GM13977 (cell line): ENCODE measurements around the gene KIAA1328.

Experiments
- DNase-seq: peaks from one replicate; pipeline ENCODE4 v3.0.0; 2012; ENCODE audit warnings: low spot score
- in situ Hi-C: fragments of 300-500 bp; cut with MboI; formaldehyde crosslinking; loops from one replicate; pipeline ENCODE4 v1.12.0; 2022; ENCODE audit warnings: low sequenced_read_pairs, low pct_unique_long_range_greater_than_20kb, mixed read lengths, inconsistent platforms; ENCODE audit not compliant: unreplicated experiment
- TF ChIP-seq, protein P1 (sequence below): IDR thresholded peaks from 2 replicates; pipeline ENCODE4 v1.5.1; 2012; ENCODE audit warnings: mild to moderate bottlenecking, control low read depth; ENCODE audit not compliant: insufficient read depth; ENCODE audit errors: extremely low read depth, missing control alignments

KIAA1328 gene

DNA sequence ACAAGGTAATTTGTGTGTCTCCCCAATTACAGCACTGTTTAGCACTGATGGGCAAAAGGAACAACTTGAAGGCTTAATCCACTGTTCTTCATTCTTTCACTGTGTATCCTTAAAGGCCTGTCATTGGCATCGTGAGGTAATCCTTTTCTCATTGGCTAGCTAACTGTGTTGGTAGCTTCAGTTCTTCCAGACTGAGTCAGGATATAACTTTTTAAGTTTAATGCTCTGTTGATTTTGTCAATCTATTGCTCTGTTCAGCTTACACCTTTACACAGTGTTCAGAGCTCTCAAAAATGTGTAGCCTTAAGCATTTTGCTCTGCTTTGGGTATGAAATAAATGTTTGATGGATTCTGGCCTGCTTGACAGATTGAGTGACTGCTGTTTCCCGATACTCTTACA, 148.2 kb downstream of the KIAA1328 start:
- in situ Hi-C loops: no loop called here
- TF ChIP-seq, protein P1, sequence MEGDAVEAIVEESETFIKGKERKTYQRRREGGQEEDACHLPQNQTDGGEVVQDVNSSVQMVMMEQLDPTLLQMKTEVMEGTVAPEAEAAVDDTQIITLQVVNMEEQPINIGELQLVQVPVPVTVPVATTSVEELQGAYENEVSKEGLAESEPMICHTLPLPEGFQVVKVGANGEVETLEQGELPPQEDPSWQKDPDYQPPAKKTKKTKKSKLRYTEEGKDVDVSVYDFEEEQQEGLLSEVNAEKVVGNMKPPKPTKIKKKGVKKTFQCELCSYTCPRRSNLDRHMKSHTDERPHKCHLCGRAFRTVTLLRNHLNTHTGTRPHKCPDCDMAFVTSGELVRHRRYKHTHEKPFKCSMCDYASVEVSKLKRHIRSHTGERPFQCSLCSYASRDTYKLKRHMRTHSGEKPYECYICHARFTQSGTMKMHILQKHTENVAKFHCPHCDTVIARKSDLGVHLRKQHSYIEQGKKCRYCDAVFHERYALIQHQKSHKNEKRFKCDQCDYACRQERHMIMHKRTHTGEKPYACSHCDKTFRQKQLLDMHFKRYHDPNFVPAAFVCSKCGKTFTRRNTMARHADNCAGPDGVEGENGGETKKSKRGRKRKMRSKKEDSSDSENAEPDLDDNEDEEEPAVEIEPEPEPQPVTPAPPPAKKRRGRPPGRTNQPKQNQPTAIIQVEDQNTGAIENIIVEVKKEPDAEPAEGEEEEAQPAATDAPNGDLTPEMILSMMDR: no peak
- no peak for DNase-seq

DNA sequence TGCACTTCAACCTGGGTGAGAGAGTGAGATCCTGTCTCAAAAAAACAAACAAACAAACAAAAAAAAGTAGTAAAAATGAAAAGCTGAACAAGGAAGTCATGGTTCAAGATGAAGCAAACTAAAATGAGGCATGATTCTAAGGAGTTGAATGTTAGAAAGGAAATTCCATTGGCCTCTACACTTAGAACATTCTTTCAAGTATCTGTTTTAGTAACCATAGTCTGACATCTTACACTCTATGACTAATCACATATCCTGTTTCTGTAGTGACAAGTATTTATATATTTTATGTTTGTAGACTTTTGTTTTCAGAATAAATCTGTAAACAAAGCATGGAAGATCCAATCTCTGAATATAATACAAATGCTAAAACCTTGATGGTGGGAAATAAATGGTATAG, 164.1 kb downstream of the KIAA1328 start:
- TF ChIP-seq, protein P1: no peak
- in situ Hi-C loops: no loop called here
- no peak for DNase-seq

DNA sequence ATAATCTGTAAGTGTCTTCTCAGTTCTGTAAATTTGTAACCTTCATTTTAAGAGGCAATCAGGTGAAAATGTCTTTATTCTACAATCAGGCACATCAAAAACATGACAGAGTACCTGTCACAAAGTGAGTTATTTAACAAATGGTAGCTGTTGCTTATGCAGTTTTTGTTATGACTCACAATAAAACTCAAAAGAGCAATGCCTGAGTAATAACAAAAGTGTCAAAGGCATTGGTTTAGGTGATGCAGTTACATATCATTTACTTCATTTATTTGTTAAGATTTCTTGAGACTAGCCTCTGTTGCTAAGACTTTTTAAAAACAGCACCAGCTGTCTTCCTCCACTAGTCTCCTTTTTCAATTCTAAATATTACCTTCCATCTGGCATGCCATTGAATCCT, 177.8 kb downstream of the KIAA1328 start:
- DNase-seq: peak; percentile 11
- TF ChIP-seq, protein P1: no peak
- in situ Hi-C loops: no loop called here

DNA sequence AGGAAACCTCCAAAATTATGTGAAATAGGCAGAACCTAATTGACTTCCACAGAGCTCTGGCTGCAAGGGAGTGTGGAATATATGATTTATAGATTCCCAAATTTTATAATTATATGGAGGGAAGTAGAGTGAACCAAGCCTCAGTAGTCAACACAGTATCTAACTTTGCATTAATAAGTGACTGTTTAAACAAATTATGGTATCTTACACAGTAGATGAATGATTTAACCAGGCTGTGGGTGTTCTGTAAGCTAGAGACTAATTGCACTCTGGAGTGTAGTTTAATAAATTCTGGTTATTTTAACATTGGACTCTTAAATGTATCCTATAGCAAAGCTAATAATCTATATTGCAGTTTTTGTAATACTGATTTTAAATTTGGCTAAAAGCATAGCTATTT, 183.5 kb downstream of the KIAA1328 start:
- in situ Hi-C loops: no loop called here
- TF ChIP-seq, protein P1: no peak

DNA sequence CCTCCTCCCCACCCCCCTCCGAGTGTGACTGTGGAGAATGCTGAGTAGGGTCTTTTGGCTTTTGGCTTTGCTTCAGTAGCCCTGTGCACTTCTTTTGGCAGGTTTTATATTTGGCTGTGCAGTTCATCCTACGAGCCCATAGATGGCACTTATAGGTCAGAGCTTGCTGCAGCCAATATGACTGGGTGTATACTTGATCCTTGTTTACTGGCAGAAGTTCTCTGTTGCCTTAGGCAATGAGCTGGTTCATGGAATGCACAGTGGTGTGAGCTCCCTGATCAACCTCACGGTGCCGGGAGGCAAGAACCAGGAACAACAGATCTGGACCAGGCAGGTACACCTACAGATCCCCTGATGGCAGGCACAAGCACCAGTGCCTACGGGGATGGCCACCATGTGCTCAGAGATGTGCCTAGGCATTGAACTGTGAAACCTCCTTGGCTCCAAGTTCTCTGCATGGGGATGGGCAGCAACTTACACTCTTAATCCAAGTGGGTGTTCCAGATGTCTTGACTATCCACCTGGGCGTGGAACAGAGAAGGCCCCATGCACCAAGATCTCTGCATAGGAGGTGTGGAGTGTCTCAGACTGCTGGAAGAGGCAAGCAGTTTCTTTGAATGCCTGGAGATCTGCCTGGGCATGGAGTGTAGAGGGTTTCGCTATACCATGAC, 190.4 kb downstream of the KIAA1328 start:
- in situ Hi-C loops: no loop called here
- TF ChIP-seq, protein P1: no peak
- no peak for DNase-seq

More for the DNA sequence above, 183.5 kb downstream of the KIAA1328 start:
- DNase-seq: no peak

DNA sequence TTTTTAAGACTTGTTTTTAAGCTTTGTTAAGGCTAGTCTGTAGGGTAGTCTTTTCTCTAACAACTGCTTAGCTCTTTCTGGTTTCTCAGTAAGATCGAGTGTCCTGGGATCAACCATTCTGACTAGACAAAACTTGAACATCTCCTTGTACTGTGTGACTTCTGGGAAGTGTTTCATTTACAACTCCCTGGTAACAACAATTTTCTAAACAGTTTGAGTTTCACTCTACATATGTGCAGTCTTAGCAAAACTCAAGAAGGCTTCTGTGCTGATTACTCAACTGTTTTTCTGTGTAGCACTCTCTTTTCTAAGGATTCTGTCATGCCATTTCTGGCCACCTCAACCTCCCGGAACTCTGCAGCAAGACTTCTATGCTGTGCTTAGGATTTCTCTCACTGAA, 204.5 kb downstream of the KIAA1328 start:
- in situ Hi-C loops: no loop called here
- no peak for DNase-seq
- TF ChIP-seq, protein P1: no peak
